RPMI8226 (cell line): Measurements from ENCODE around the gene RELA.
A peak's percentile ranks its signal among the peaks of the same experiment; 100 is the strongest.
"Not testable (repeated sequence)": the region's sequence is repeated elsewhere in the genome, so short reads cannot be mapped to it uniquely, and the experiment has no call there.

Source experiments
- DNase-seq: peaks from one replicate; pipeline ENCODE4 v3.0.0-alpha.2; 2015

The RELA gene

GRCh38 chr11:65646958-65647701 is 15.6 kb downstream of the RELA start:
- no peak for DNase-seq

GRCh38 chr11:65646288-65646957 is 16.3 kb downstream of the RELA start:
- no peak for DNase-seq

- no peak for DNase-seq
Measured at GRCh38 chr11:65645710-65646109, 17.0 kb downstream of the RELA start.

GRCh38 chr11:65644837-65645236 is 17.9 kb downstream of the RELA start:
- no peak for DNase-seq

- DNase-seq, result peak; percentile 27
Measured at GRCh38 chr11:65643971-65644370, 18.7 kb downstream of the RELA start.

- DNase-seq, result no peak
Measured at GRCh38 chr11:65642014-65642671, 20.6 kb downstream of the RELA start.

- no peak for DNase-seq
Measured at GRCh38 chr11:65641297-65642013, 21.3 kb downstream of the RELA start.

- no peak for DNase-seq
Measured at GRCh38 chr11:65640483-65641296, 22.0 kb downstream of the RELA start.

- DNase-seq, result no peak
Measured at GRCh38 chr11:65639623-65640482, 22.9 kb downstream of the RELA start.

- not testable (repeated sequence) for DNase-seq
Measured at GRCh38 chr11:65639228-65639597, 23.5 kb downstream of the RELA start.

GRCh38 chr11:65637794-65638419 is 24.8 kb downstream of the RELA start, which contains the start of gene SIPA1:
TSS of gene SIPA1 (plus strand) at chr11:65638101. CDS start at chr11:65640922, 2,821 bp downstream.
- DNase-seq, result peak; percentile 90

- DNase-seq, result no peak
Measured at GRCh38 chr11:65637032-65637557, 25.6 kb downstream of the RELA start.

GRCh38 chr11:65636108-65637031 is 26.3 kb downstream of the RELA start:
- no peak for DNase-seq

GRCh38 chr11:65634905-65635731 is 27.6 kb downstream of the RELA start:
- DNase-seq, result no peak

- DNase-seq, result no peak
Measured at GRCh38 chr11:65634440-65634839, 28.3 kb downstream of the RELA start.

- no peak for DNase-seq
Measured at GRCh38 chr11:65634109-65634436, 28.6 kb downstream of the RELA start.

GRCh38 chr11:65633390-65634108 is 29.2 kb downstream of the RELA start:
- no peak for DNase-seq

- DNase-seq, result no peak
Measured at GRCh38 chr11:65630215-65630614, 32.5 kb downstream of the RELA start.
